ENCODE data around the gene C2CD3.

C2CD3 gene

GRCh38 chr11:73980001-73980961 is 190.5 kb downstream of the C2CD3 start:
- peak; percentile 61 to 70 for DNase-seq

GRCh38 chr11:73978576-73979086 is 192.2 kb downstream of the C2CD3 start:
- no peak for DNase-seq

- DNase-seq = no peak
Measured at GRCh38 chr11:73977856-73978519, 192.8 kb downstream of the C2CD3 start.

GRCh38 chr11:73976451-73977151 is 194.2 kb downstream of the C2CD3 start:
- no peak for DNase-seq

- no peak for DNase-seq
Measured at GRCh38 chr11:73975479-73975757, 195.4 kb downstream of the C2CD3 start.

GRCh38 chr11:73974604-73975478 is 196.0 kb downstream of the C2CD3 start:
- no peak for DNase-seq

GRCh38 chr11:73972620-73973449 is 198.0 kb downstream of the C2CD3 start:
- DNase-seq = no peak

GRCh38 chr11:73972187-73972586 is 198.6 kb downstream of the C2CD3 start:
- no peak for DNase-seq

GRCh38 chr11:73971175-73971719 is 199.6 kb downstream of the C2CD3 start:
- DNase-seq = peak in 1 of 2 experiments; percentile 46

- peak in 1 of 2 experiments; percentile 36 for DNase-seq
Measured at GRCh38 chr11:73969991-73970800, 200.6 kb downstream of the C2CD3 start.

- no peak for DNase-seq
Measured at GRCh38 chr11:73969091-73969490, 201.7 kb downstream of the C2CD3 start.

GRCh38 chr11:73968356-73968966 is 202.3 kb downstream of the C2CD3 start:
- no peak for DNase-seq

- DNase-seq = no peak
Measured at GRCh38 chr11:73965764-73966121, 205.1 kb downstream of the C2CD3 start.

GRCh38 chr11:73965076-73965763 is 205.6 kb downstream of the C2CD3 start:
- no peak for DNase-seq

GRCh38 chr11:73963861-73964260 is 206.9 kb downstream of the C2CD3 start:
- DNase-seq = no peak

All from activated CD4-positive, alpha-beta T cell treated with anti-CD3 and anti-CD28 coated beads, Interleukin-2, amount 50 U/mL, for 48 hours (primary cell).